Naive thymus-derived CD8-positive, alpha-beta T cell (primary cell): ENCODE measurements around the gene SAMD4A. TPM values are rescaled to one million over a fixed set of nuclear protein-coding genes. Genes with fewer than 3 reads are reported as not detected.
A peak's percentile ranks its signal among the peaks of the same experiment; 100 is the strongest.

Experiments used
- ATAC-seq, 2 donors: fragments of 150-1000 bp; cut with Tn5 transposase in 1 of 2; sonication (Bioruptor Pico), chemical (Tn5 transposase) in 1 of 2; 1 replicate in 1 of 2; 2 replicates in 1 of 2; pipeline ENCODE4 v1.10.0; 2021; ENCODE audit warnings: mild to moderate bottlenecking in 2 of 2, moderate library complexity in 2 of 2
- POLR2A ChIA-PET: fragments of 350-600 bp; sonication (Branson Sonifier 250); formaldehyde crosslinking; loops from one replicate; lab custom pipeline; 2021; ENCODE audit warnings: antibody characterized with exemption; lab: Charles Lee
- DNase-seq, 10 donors: peaks; one replicate each; pipeline versions ENCODE4 v3.0.0 to v3.0.0-alpha.2; 2020 to 2022
- H3K27ac Mint-ChIP-seq, 10 donors: one replicate each; pipeline ENCODE4 v1.8.0; 2020 to 2022; ENCODE audit warnings: mild to moderate bottlenecking in 10 of 10, mixed read lengths in 10 of 10, moderate library complexity in 4 of 10, inconsistent platforms in 1 of 10
- H3K27me3 Mint-ChIP-seq, 5 donors: one replicate each; pipeline ENCODE4 v1.8.0; 2021 to 2022; ENCODE audit warnings: mixed read lengths in 5 of 5
- H3K36me3 Mint-ChIP-seq, 3 donors: one replicate each; pipeline ENCODE4 v1.8.0; 2020 to 2022; ENCODE audit warnings: mixed read lengths in 3 of 3, mild to moderate bottlenecking in 2 of 3, inconsistent platforms in 1 of 3
- H3K4me1 Mint-ChIP-seq, 4 donors: one replicate each; pipeline ENCODE4 v1.8.0; 2021 to 2022; ENCODE audit warnings: mixed read lengths in 4 of 4
- H3K4me3 Mint-ChIP-seq, 10 donors: one replicate each; pipeline ENCODE4 v1.8.0; 2020 to 2022; ENCODE audit warnings: mild to moderate bottlenecking in 10 of 10, mixed read lengths in 10 of 10, moderate library complexity in 6 of 10, inconsistent platforms in 1 of 10
- H3K9me3 Mint-ChIP-seq, 9 donors: one replicate each; pipeline ENCODE4 v1.8.0; 2020 to 2022; ENCODE audit warnings: mixed read lengths in 9 of 9, mild to moderate bottlenecking in 3 of 9, inconsistent platforms in 1 of 9, moderate library complexity in 1 of 9
- polyA plus RNA-seq, 3 donors: library from polyadenylated mRNA; unstranded; fragments of 300-500 nt; fragmentation: Illumina TruSeq; gene quantifications; one replicate each; pipeline ENCODE4 v1.2.3, GENCODE V29; 2021
- total RNA-seq, 8 experiments: library from RNA in 2 of 8; stranded (reverse) in 2 of 8; gene quantifications; one replicate each; pipeline ENCODE4 v1.2.3 and lab custom pipeline; 2021 to 2026

Gene SAMD4A
- total and polyA plus RNA-seq, 5 experiments from 2014 or later: 0.85 to 0.99 TPM; not detected in 3

DNA sequence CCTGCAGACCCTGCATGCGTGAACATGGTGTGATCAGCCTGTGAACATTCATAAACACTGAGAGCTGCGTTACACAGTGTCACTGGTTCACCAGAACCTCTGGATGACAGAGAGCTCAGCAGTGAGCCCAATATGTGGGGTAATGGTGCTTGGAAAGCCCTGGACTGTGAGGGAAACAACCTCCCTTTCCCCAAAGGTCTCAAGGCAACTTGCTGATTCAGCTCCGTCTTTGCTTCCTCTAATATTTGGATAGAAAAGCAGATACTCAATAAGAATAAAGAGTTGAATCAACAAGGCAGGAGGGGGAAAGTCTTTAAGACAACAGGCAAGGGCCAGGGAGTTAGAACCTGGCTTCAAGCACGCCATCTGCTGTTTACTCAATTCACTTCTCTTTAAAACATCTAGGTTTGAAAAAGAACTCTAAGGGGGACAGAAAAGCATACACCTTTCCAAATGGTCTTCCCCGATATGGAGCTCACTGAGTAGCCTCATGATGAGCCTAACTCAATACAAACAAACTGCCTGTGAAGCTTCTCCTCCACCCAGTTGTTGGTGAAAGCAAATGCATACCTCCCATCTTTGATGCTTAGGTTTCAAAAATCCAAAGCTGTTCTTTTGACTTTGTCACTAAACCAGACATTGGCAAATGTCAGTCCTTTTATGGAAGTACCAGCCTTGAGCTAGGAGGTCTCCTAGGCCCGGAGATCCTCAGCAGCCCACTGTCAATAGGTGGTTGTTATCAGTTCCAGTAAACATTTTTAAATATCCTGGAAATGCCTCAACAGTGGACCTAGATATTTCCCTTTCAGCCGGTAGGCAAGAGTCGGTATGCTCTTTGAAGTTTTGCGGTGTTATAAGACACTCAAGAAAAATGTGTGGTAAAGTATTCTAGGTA is 76.1 kb downstream of the SAMD4A start:
- no peak for ATAC-seq
- Mint-ChIP-seq H3K27me3 (peaks cover 0 to 7% (median 0%) of the 10 kb centered on the region in 5 donors), H3K27ac (no peak overlapping the region), H3K9me3 (no peaks in the 10 kb centered on the region), H3K4me3 (no peak overlapping the region), H3K4me1 (no peaks in the 10 kb centered on the region), H3K36me3 (no peaks in the 10 kb centered on the region)
- peak in 3 of 10 donors; percentile 2 to 27 (median 22) for DNase-seq
- POLR2A ChIA-PET: no interaction called here

DNA sequence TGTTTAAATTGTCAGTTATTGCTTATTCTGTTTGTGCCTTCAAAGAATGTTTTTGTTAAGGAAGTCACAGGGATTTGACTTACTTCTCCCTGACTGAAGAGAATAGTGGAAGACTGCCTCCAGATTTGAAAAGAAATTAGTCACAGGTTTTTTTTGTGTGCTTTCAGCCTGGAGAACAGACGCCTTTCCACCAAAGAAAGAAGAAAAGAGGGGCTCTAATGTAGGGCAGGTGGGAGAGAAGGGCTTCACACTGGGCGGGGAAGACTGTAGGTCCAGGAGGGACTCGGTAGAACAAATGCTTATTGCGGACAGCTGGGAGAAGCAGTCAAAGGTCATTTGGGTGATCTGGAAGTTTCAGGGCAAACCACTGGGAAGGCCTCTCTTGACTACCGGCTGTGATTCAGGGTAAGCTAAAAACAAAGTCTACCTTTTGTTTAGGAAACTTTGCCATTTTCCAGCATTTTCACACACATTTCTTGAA is 76.8 kb downstream of the SAMD4A start:
- Mint-ChIP-seq H3K4me1 (no peaks in the 10 kb centered on the region), H3K36me3 (no peaks in the 10 kb centered on the region), H3K27ac (peak overlapping the region in 1 of 10 donors; percentile 57), H3K9me3 (no peaks in the 10 kb centered on the region), H3K27me3 (peaks cover 0 to 7% (median 0%) of the 10 kb centered on the region in 5 donors), H3K4me3 (no peak overlapping the region)
- no peak for ATAC-seq
- POLR2A ChIA-PET: no interaction called here
- DNase-seq: no peak

DNA sequence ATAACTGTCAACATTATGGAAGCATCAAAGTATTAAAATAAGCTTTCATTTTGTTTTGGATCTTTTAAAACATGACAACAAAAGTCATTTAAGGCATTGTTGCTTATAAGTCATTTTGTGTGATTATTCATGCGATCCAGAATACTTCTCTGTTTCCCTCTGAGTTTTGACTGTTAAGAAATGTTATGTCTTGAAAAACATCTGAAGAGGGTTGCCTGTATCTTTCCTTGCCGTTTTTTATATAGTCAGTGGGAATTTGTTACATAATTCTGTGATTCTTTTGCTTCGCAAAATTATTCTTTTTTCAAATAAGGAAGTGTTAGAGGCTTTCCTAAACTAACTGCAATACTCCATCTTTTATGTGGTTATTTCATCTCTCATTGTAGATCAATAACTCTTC is 78.7 kb downstream of the SAMD4A start:
- POLR2A ChIA-PET: no interaction called here
- H3K4me3 Mint-ChIP-seq: no peak overlapping the region
- no peak overlapping the region for H3K27ac Mint-ChIP-seq

DNA sequence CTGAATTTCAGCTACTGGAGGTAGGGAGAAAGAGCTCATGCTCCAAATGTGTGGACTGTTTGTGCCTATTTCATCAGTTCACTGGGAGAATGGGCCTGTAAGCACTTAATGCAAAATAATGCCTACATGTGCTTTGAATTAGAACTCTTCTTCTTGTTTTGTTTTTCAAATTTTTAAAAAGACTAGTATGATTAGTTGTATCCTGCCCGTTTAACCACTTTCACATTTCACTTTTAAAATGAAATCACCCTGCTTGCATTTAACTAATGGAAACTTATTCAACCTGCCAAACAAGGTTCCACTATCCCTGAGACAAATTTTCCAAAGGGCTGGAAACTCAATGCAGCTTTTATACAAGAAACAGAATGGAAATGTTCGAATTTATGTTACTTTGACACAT is 79.7 kb downstream of the SAMD4A start:
- Mint-ChIP-seq H3K36me3 (no peaks in the 10 kb centered on the region), H3K27ac (no peak overlapping the region), H3K4me3 (no peak overlapping the region), H3K4me1 (no peaks in the 10 kb centered on the region), H3K9me3 (no peaks in the 10 kb centered on the region), H3K27me3 (peaks cover 0 to 10% (median 9%) of the 10 kb centered on the region in 5 donors)
- POLR2A ChIA-PET: no interaction called here
- ATAC-seq: no peak
- DNase-seq: no peak

More for the DNA sequence above, 78.7 kb downstream of the SAMD4A start:
- Mint-ChIP-seq H3K27me3 (peaks cover 4 to 11% (median 5%) of the 10 kb centered on the region in 5 donors), H3K4me1 (no peaks in the 10 kb centered on the region), H3K9me3 (no peaks in the 10 kb centered on the region), H3K36me3 (no peaks in the 10 kb centered on the region)
- ATAC-seq (no peak), DNase-seq (no peak)

DNA sequence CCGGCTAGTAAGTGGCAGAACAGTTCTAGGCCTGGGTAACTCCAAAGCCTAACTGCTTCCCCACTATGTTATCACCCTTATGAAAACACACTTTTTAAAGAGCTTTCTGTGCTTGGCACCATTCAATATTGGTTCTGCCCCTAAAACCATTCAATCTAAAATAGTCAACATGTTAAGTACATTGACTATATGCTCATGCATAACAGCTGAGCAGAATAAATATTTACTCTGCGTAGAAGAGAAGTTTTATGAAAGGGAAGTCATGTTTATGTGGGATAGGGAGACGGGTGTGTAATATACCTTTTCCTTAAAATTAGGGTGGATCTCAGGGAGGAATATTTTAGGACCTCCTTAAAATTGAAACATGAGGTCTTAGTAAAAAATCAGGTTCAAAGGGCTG is 80.5 kb downstream of the SAMD4A start:
- DNase-seq: no peak
- POLR2A ChIA-PET: no interaction called here
- H3K4me1 Mint-ChIP-seq: no peaks in the 10 kb centered on the region
- H3K27me3 Mint-ChIP-seq: peaks cover 4 to 16% (median 11%) of the 10 kb centered on the region in 5 donors
- no peak overlapping the region for H3K27ac Mint-ChIP-seq
- no peak for ATAC-seq
- no peaks in the 10 kb centered on the region for H3K9me3 Mint-ChIP-seq
- H3K36me3 Mint-ChIP-seq: no peaks in the 10 kb centered on the region
- H3K4me3 Mint-ChIP-seq: no peak overlapping the region

DNA sequence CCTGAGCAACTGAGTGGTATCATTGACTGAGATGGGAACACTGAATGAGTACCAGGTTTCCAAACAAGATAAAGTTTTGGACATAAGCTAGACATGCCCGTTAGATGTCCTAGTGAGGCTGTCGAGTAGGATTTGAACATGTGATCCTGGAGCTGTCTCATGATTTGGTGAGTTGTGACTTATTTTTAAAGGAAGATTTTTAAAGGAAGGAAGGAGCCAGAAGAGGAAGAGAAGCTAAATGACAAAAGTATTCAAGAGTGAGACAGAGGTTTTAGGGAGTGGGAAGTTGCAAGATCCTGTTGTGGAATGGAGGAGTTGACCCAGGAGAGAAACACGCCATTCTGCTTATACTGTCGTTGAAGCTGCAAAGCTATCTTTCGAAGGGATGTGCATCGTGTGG is 82.1 kb downstream of the SAMD4A start:
- ATAC-seq (no peak), DNase-seq (no peak)
- no peaks in the 10 kb centered on the region for H3K36me3 Mint-ChIP-seq
- peaks cover 10 to 27% (median 21%) of the 10 kb centered on the region in 5 donors for H3K27me3 Mint-ChIP-seq
- no peak overlapping the region for H3K4me3 Mint-ChIP-seq
- no peaks in the 10 kb centered on the region for H3K4me1 Mint-ChIP-seq
- H3K27ac Mint-ChIP-seq: no peak overlapping the region
- H3K9me3 Mint-ChIP-seq: no peaks in the 10 kb centered on the region
- POLR2A ChIA-PET: no interaction called here

DNA sequence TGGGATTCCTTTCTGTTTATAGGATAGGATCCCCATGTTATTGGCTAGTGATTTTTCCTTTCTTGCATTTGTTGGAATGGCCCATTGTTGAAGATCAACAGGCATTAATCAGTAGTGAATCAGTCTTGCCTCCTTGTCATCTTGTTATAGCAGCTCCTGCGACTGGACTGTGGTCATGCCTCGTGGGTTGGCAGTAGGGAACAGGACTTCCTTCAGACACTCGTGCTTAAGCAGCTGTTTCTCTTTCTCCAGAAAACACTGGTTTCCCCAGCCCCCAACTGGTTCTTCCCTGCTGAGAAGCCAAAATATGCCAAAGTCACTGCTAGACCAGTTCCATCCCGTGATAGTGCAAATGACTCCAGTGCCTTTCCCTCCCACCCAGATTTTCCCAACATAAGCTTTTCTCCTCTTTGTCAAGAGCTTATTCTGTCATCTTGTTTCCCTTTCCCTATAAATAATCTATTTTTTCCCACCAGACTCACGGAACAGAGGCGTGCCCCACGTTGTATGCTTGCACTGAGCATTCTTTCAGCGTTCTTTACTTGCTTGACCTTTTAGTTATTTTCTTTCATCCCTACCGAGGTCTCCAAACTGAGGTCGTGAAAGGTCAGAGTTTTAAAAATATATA is 83.5 kb downstream of the SAMD4A start:
- Mint-ChIP-seq H3K27me3 (peaks cover 18 to 27% (median 25%) of the 10 kb centered on the region in 5 donors), H3K9me3 (no peaks in the 10 kb centered on the region), H3K4me1 (no peaks in the 10 kb centered on the region), H3K27ac (no peak overlapping the region), H3K4me3 (no peak overlapping the region), H3K36me3 (no peaks in the 10 kb centered on the region)
- no peak for ATAC-seq
- DNase-seq: no peak
- POLR2A ChIA-PET: no interaction called here

DNA sequence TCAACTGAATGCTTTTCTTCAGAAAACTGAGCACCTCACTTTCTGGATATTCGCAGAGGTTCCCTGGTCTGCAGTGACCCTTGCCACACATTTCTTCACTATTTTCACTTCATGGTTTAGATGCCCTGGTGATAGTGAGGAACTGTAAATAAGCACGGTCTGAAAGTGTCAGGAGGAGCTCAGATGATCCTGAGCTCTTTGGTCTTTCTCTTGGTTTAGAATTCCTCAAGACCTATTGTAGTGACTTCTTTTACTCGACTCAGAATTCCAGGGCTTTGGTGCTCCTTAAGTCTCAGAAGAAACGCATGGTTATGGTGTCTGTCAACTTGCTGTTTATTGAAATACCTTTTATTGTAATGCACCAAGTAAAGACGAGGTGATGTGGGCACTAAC is 84.0 kb downstream of the SAMD4A start:
- Mint-ChIP-seq H3K27ac (no peak overlapping the region), H3K4me3 (no peak overlapping the region), H3K36me3 (no peaks in the 10 kb centered on the region), H3K4me1 (no peaks in the 10 kb centered on the region), H3K27me3 (peaks cover 18 to 27% (median 27%) of the 10 kb centered on the region in 5 donors), H3K9me3 (no peaks in the 10 kb centered on the region)
- no peak for DNase-seq
- ATAC-seq: no peak
- POLR2A ChIA-PET: no interaction called here

DNA sequence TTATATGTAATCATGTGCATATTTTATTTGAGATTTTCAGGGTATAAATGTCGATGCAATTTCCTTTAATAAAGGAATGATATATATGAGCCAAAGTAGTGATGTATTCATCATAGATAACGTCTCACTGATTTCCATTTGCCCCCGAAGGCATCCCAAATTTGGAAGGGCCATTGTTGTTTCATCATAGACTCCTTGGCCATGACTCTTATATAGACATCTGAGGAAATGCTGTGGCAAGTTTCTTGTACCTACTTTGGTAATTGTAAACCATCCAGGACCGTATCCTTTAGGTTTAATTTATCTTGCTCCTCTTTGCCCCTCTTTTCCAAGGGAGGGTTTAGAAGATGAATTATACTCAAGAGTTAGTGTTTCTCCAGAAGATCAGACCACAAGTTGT is 84.7 kb downstream of the SAMD4A start:
- no peak overlapping the region for H3K4me3 Mint-ChIP-seq
- H3K27me3 Mint-ChIP-seq: peaks cover 18 to 30% (median 27%) of the 10 kb centered on the region in 5 donors
- H3K36me3 Mint-ChIP-seq: no peaks in the 10 kb centered on the region
- POLR2A ChIA-PET: no interaction called here
- ATAC-seq (no peak), DNase-seq (no peak)
- H3K9me3 Mint-ChIP-seq: no peaks in the 10 kb centered on the region
- H3K27ac Mint-ChIP-seq: no peak overlapping the region
- no peaks in the 10 kb centered on the region for H3K4me1 Mint-ChIP-seq

DNA sequence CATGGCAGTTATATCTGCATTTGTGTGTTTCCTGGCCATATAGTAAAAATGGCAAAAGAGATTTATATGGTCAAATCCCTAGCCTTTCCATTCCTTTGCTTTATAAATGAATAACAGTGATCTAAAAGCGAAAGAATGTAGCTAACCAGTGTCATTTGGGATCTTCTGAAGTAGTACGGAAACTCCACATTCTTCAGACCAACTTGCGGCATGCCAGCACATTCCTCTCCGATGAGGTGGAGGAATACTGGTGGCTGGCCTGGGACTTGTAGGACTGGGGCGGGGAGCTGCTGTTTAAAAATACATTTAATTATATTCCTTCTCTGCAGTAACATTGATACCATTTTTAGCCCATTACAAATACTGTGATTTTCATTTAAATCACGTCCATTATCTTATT is 85.3 kb downstream of the SAMD4A start:
- H3K4me3 Mint-ChIP-seq: no peak overlapping the region
- ATAC-seq (no peak), DNase-seq (no peak)
- H3K27ac Mint-ChIP-seq: no peak overlapping the region
- peaks cover 18 to 32% (median 27%) of the 10 kb centered on the region in 5 donors for H3K27me3 Mint-ChIP-seq
- POLR2A ChIA-PET: no interaction called here
- H3K36me3 Mint-ChIP-seq: no peaks in the 10 kb centered on the region
- H3K9me3 Mint-ChIP-seq: no peaks in the 10 kb centered on the region
- no peaks in the 10 kb centered on the region for H3K4me1 Mint-ChIP-seq

DNA sequence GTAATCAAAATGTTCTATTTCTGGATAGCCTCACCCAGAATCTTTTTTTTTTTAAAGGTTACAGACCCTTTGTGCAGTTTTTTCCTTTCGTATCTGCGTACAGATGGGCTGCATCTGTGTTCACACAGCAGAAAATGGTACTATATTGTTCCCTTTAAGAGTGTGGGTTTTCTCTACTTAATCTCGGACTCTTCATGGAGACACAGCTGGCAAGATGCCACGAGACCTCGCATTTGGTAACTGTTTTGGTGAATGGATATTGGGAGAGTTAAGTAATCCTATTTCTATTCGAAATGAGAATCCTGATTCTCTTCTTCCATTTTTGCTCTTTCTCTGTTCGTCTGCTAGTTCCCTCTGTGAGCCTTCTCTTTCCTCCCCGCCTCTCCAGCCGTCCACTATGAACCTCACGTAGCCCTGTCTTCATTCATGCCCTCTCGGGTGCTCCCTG is 85.7 kb downstream of the SAMD4A start:
- ATAC-seq: no peak
- Mint-ChIP-seq H3K4me1 (no peaks in the 10 kb centered on the region), H3K36me3 (no peaks in the 10 kb centered on the region), H3K27ac (no peak overlapping the region), H3K27me3 (peaks cover 19 to 33% (median 27%) of the 10 kb centered on the region in 5 donors), H3K4me3 (no peak overlapping the region), H3K9me3 (no peaks in the 10 kb centered on the region)
- DNase-seq: no peak
- POLR2A ChIA-PET: no interaction called here

DNA sequence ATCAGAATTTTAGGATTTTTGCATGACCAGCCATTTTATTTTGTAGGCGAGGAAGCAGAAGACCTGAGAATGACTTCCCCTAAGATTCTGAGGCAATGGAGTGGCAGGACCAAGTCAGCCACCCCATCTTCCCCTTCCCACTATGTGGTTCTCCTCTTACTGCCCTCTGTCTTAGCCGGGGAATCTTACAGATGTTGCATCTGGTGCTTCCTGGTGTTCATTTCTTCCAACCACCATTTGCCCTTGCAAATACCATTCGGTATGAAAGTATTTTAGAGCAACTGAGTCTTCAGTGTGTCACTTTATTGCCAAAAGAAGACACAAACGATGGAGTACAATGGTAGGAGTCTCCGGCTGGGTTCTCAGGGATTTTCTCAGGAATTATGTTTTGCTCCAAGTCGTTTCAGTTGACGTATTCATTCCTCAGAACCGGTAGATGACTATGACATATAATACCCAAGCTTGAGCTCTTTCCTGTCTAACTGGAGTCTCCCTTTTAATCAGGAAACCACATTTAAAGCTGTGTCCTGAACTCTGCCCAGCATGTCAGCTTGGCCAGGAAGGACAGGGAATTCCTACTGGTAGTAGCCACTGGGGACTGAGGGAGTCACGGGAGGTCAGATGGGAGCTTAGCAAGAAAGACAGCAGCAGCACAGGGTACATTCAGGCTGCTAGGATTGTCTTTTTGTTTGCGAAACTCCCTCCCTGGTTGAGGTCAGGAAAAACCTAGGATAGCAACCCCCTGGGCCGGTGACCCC is 87.0 kb downstream of the SAMD4A start:
- Mint-ChIP-seq H3K27ac (no peak overlapping the region), H3K4me1 (no peaks in the 10 kb centered on the region)

DNA sequence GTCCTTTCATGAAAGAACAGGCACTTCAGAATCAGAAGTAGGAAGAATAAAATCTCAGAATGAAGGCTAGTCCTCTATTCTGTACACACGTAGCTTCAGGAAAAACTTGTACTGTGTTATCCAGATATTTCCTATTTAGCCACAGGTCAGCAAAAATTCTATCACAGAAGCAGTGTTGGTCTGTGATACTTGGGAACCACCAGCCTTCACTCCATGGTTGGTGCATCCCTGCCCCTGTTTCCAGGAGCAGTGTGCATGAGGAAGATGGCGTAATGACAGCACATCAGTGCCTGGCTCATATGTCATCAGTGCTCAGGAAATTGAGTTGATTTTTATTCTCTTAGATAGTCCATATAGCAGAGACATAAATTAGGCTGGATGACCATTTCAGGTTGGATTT is 87.7 kb downstream of the SAMD4A start:
- ATAC-seq: no peak
- Mint-ChIP-seq H3K27me3 (peaks cover 20 to 37% (median 27%) of the 10 kb centered on the region in 5 donors), H3K27ac (no peak overlapping the region), H3K4me1 (no peaks in the 10 kb centered on the region), H3K36me3 (no peaks in the 10 kb centered on the region), H3K9me3 (no peaks in the 10 kb centered on the region), H3K4me3 (no peak overlapping the region)
- no peak for DNase-seq
- POLR2A ChIA-PET: no interaction called here

More for the DNA sequence above, 87.0 kb downstream of the SAMD4A start:
- Mint-ChIP-seq H3K4me3 (no peak overlapping the region), H3K9me3 (no peaks in the 10 kb centered on the region), H3K27me3 (peaks cover 19 to 33% (median 27%) of the 10 kb centered on the region in 5 donors), H3K36me3 (no peaks in the 10 kb centered on the region)
- POLR2A ChIA-PET: no interaction called here
- ATAC-seq: no peak
- DNase-seq: no peak
